ACHN (cell line): ENCODE results near the gene ZNF398.

Experiments
- DNase-seq: peaks from one replicate; pipeline ENCODE4 v3.0.0-alpha.2; 2015
- in situ Hi-C: cut with HindIII; loops from 2 replicates; pipeline ENCODE4 v1.10.0; 2017; ENCODE audit warnings: low sequenced_read_pairs, low pct_ligation_motif_present, low pct_unique_long_range_greater_than_20kb

Gene ZNF398

GRCh38 chr7:149145031-149145845 is 2.0 kb upstream of the ZNF398 start:
- in situ Hi-C loops = no loop called here
- DNase-seq = no peak

GRCh38 chr7:149147752-149148653 is 750 bp downstream of the ZNF398 start:
- in situ Hi-C loops = no loop called here
- DNase-seq = peak; percentile 64

- DNase-seq = no peak
Observed at GRCh38 chr7:149150981-149151380, 3.7 kb downstream of the ZNF398 start.

GRCh38 chr7:149153346-149153745 is 6.1 kb downstream of the ZNF398 start:
- no peak for DNase-seq
- in situ Hi-C loops = no loop called here

More at GRCh38 chr7:149150981-149151380, 3.7 kb downstream of the ZNF398 start:
- in situ Hi-C loops = no loop called here

- in situ Hi-C loops = no loop called here
- no peak for DNase-seq
Observed at GRCh38 chr7:149154056-149154455, 6.8 kb downstream of the ZNF398 start.

- no peak for DNase-seq
- in situ Hi-C loops = no loop called here
Observed at GRCh38 chr7:149156898-149157297, 9.6 kb downstream of the ZNF398 start.

GRCh38 chr7:149161241-149161848 is 14.1 kb downstream of the ZNF398 start:
- in situ Hi-C loops = no loop called here
- peak; percentile 48 for DNase-seq

- in situ Hi-C loops = no loop called here
- DNase-seq = no peak
Observed at GRCh38 chr7:149166142-149166541, 18.9 kb downstream of the ZNF398 start.

- in situ Hi-C loops = no loop called here
- no peak for DNase-seq
Observed at GRCh38 chr7:149166630-149167352, 19.5 kb downstream of the ZNF398 start.

- in situ Hi-C loops = no loop called here
- peak; percentile 51 for DNase-seq
Observed at GRCh38 chr7:149171892-149172533, 24.8 kb downstream of the ZNF398 start.

- no peak for DNase-seq
- in situ Hi-C loops = no loop called here
Observed at GRCh38 chr7:149172534-149172920, 25.3 kb downstream of the ZNF398 start.

- in situ Hi-C loops = no loop called here
- no peak for DNase-seq
Observed at GRCh38 chr7:149175150-149175549, 27.9 kb downstream of the ZNF398 start.

- DNase-seq = no peak
- in situ Hi-C loops = no loop called here
Observed at GRCh38 chr7:149179241-149179640, 32.0 kb downstream of the ZNF398 start.

GRCh38 chr7:149180722-149181449 is 33.6 kb downstream of the ZNF398 start:
- no peak for DNase-seq
- in situ Hi-C loops = no loop called here

GRCh38 chr7:149181450-149181790 is 34.2 kb downstream of the ZNF398 start:
- in situ Hi-C loops = no loop called here

GRCh38 chr7:149184274-149184673 is 37.0 kb downstream of the ZNF398 start:
- in situ Hi-C loops = no loop called here
- no peak for DNase-seq

More at GRCh38 chr7:149181450-149181790, 34.2 kb downstream of the ZNF398 start:
- no peak for DNase-seq

GRCh38 chr7:149188213-149188612 is 41.0 kb downstream of the ZNF398 start:
- in situ Hi-C loops = no loop called here
- DNase-seq = no peak
